Stimulated activated CD4-positive, alpha-beta T cell treated with anti-CD3 and anti-CD28 coated beads, Interleukin-1b, Interleukin-23, amount 100 ng/mL, for 4 hours (primary cell): ENCODE data around the gene NUCB1.
A peak's percentile ranks its signal among the peaks of the same experiment; 100 is the strongest.

Experiments used
- DNase-seq, 2 donors: peaks; one replicate each; pipeline ENCODE4 v3.0.0-alpha.2; 2020; ENCODE audit warnings: low read depth in 2 of 2

Gene NUCB1

DNA sequence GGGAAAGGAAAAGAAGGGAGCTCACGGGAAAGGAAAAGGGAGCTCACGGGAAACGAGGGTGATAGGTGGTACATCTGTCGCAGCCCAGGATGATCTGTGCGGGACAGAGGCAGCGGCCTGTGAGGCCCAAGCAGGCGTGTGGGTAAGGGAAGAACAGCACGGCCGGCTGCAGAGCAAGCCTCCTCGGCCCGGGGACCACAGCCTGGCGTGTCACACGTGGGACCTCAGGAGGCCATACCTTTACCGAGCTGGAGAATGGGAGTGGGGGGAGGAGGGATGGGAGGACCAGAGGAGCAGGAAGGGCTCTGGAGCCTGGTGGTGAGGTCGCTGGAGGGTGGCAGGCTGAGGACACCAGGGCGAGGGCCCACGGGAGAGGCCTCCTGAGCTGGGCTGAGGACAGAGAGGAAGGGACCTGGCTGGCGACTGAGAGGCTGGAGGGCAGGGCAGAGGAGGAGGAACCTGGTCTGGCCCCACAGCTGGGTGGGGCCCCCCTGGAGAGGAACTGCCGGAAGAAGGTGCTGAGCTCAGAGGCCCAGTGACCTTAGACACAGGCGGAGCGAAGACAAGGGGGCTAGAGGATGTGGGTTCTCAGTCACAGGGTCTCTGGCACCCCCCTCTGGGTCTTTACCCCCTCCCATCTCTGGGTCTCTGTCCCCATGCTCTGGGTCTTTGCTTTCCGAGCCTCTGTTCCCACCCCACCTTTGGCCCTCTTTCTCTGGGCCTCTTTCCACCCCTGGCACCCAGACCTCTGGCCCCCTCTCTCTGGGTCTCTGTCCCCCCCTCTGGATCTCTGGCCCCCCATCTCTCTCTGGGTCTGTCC lies 62.1 kb downstream of the NUCB1 start:
- DNase-seq: no peak

GRCh38 chr19:48962849-48963165 lies 62.7 kb downstream of the NUCB1 start:
- DNase-seq: no peak

DNA sequence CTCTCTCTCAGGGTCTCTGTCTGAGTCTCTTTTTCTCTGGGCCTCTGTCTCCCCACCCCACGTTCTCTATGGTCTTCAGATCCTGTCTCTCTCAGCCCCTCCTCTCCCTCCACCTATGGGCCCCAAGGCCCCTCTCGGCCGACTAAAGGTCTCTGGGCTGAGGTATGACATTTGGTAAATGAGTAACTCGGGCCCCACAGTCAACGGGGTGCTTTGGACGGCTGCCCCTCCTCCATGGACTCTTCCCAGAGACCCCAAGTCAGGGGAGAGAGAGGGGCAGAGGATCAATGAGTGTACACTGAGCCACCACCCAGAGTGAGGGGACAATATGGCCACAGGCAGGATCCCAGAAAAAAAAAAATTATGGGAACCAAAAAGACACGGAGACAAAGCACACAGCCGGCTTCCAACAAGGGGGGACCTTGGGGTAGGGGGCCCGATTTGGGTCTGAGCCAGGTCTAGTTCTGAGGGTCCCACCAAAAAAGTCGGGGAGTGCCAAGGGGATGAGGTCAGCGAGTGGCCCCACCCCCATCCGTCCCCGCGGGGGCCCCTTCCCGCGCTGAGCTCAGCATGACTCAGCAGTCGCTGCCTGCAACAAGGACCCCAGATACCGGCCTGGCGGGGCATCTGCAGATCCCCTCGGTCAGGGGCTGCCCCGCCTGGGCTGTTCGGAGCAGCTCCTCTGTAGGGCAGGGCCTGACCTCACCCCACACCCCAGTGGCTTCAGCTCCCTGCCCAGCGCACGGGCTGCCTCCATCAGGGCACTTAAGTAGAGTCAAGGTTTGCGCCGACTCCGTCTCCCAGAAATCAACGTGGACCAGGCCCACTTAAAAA lies 63.5 kb downstream of the NUCB1 start:
- peak; percentile 42 to 67 for DNase-seq

- no peak for DNase-seq
These were observed 64.3 kb downstream of the NUCB1 start for GRCh38 chr19:48964205-48965039.

DNA sequence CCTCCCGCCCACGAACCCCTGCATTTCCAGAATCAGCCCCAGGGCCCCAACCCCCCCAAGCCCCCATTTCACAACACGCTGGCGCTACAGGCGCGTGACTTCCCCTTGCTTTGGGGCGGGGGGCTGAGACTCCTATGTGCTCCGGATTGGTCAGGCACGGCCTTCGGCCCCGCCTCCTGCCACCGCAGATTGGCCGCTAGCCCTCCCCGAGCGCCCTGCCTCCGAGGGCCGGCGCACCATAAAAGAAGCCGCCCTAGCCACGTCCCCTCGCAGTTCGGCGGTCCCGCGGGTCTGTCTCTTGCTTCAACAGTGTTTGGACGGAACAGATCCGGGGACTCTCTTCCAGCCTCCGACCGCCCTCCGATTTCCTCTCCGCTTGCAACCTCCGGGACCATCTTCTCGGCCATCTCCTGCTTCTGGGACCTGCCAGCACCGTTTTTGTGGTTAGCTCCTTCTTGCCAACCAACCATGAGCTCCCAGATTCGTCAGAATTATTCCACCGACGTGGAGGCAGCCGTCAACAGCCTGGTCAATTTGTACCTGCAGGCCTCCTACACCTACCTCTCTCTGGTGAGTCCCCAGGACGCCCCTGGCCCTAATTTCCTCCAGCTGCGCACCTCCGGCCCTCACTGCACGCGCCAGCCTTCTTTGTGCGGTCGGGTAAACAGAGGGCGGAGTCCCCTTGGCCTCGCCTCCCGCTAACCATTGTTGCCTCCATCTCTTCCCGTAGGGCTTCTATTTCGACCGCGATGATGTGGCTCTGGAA lies 65.1 kb downstream of the NUCB1 start, which contains the start of gene FTL:
Gene FTL (plus strand): TSS at position 270 of the 766 bp plus-strand sequence. CDS start 199 bp downstream, at position 469.
- peak; percentile 69 to 86 for DNase-seq

DNA sequence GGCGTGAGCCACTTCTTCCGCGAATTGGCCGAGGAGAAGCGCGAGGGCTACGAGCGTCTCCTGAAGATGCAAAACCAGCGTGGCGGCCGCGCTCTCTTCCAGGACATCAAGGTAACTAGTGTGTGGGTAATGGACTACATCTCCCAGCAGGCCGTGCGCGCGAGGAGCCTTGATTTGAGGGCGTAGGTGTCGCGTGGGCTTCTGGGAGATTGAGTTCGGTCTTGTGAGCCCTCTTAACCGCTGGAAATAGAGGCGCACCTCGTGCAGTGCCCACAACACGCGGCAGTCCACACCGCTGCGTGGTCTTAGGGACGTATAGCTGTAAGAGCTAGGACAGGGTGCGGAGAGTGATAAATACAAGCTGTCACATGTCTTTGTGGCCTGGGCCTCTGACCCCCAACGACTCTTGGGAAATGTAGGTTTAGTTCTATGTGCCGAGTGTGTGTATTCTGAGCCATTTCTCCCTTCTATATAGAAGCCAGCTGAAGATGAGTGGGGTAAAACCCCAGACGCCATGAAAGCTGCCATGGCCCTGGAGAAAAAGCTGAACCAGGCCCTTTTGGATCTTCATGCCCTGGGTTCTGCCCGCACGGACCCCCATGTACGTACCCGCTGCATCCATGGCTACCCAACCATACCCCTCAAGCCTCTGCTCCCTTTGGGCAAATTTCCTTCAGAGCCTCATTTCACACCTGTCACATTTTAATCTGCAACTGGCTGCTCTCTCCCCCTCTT lies 65.9 kb downstream of the NUCB1 start:
- peak; percentile 80 to 83 for DNase-seq

DNA sequence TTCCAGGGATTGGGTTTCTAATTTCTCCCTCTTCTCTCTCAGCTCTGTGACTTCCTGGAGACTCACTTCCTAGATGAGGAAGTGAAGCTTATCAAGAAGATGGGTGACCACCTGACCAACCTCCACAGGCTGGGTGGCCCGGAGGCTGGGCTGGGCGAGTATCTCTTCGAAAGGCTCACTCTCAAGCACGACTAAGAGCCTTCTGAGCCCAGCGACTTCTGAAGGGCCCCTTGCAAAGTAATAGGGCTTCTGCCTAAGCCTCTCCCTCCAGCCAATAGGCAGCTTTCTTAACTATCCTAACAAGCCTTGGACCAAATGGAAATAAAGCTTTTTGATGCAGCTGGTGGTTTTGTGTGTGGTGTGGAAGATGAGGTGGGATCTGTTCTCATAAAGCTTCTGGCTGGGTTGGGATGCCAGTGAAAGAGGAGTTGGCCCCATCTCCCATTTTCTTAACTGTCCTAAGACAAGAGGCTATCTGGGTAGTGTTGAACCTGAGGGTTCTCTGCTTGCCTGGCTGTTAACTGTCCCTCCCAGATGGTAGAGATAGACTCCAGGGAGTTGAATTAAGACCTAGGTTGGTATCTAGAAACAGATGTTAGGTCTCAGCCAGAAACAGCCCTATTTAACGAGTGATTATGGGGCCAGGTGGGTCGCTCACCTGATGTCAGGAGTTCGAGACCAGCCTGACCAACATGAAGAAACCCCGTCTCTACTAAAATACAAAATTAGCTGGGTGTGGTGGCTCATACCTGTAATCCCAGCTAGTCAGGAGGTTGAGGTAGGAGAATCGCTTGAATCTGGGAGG lies 66.6 kb downstream of the NUCB1 start:
- DNase-seq: no peak

DNA sequence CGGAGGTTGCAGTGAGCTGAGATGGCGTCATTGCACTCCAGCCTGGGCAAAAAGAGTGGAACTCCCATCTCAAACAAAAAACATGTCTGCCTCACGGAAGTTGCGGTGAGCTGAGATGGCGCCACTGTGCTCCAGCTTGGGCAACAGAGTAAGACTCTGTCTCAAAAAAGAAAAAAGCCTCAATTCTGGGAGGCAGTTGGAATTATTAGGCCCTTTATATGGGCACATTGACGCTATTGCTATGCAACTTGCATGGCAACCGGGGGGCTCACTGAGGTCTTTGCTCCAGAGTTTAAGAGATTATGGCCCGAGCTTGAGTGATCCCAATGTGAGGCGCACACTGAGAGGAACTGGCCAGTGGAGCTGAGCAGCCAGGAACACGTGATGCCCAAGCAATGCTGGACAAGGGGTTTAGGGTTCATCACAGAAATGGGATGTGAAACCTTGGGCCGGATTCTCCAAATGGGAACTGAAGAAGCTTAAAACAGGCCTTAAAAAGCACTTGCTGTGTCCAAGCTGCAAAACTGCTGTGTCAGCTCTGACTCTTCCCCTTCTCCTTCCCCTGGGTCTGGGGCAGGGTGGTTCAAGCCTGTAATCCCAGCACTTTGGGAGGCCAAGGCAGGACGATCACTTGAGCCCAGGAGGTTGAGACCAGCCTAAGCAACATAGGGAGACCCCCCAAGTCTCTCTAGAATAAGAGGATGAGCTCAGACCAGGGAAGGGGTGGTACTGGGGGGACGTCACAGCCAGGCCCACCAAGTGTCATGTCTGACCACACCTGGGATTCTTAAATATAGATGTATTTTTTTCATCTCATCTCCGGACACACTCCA lies 67.5 kb downstream of the NUCB1 start:
- DNase-seq: no peak

- no peak for DNase-seq
These were observed 68.1 kb downstream of the NUCB1 start for GRCh38 chr19:48968179-48968661.

GRCh38 chr19:48968813-48969218 lies 68.7 kb downstream of the NUCB1 start:
- DNase-seq: no peak

GRCh38 chr19:48969276-48970138 lies 69.4 kb downstream of the NUCB1 start:
- no peak for DNase-seq

DNA sequence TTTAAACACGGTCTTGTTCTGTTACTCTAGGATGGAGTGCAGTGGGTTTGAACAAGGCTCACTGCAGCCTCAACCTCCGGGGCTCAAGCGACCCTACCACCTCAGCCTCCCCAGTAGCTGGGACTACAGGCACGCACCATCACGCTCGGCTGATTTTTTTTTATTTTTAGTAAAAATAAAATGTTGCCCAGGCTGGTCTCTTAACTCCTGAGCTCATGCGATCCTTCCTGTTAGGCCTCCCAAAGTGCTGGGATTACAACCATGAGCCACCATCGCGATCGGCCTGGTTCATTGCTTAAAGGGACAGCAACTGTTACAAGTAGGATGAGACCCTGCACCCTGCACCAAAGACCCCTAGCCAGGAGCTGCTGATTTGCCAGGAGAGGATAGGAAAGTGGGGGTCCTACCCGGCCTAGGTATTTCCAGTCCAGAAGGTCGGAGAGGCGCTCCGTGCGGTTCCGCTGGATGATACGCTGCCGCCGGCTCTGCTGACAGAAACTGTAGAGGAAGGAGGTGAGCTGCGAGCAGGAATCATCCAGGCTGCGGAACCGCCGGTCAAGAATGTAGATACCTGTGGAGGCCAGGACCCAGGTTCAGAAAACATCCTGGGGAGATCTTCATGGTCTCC lies 70.1 kb downstream of the NUCB1 start:
- DNase-seq: no peak

- peak; percentile 80 to 87 for DNase-seq
These were observed 70.8 kb downstream of the NUCB1 start for GRCh38 chr19:48970923-48971395.
